A549 (cell line): ENCODE data around the gene CALR3. TPM values are rescaled to one million over a fixed set of nuclear protein-coding genes. Genes with fewer than 3 reads are reported as not detected.

Source experiments
- ATAC-seq, 2 experiments: fragments of 200-7000 bp in 1 of 2; fragments of >200 bp in 1 of 2; cut with Nextera tagmentation in 1 of 2; cut with Tn5 transposase in 1 of 2; 3 replicates each; pipeline versions ENCODE4 v1.8.0 to v1.9.1; 2018 to 2020; ENCODE audit warnings: mild to moderate bottlenecking in 1 of 2, moderate library complexity in 1 of 2
- CTCF ChIA-PET: fragments of 300-600 bp; sonication (Branson Sonifier 250); formaldehyde crosslinking; extraction: SDS; loops from one replicate; lab custom pipeline; 2021; ENCODE audit warnings: antibody characterized with exemption, inconsistent platforms; lab: Yijun Ruan, JAX
- POLR2A ChIA-PET: fragments of 350-600 bp; formaldehyde crosslinking; extraction: SDS; loops from one replicate; lab custom pipeline; 2021; ENCODE audit warnings: antibody characterized with exemption, inconsistent platforms; lab: Yijun Ruan, JAX
- DNase-seq, 2 experiments: peaks; one replicate each; pipeline versions ENCODE4 v3.0.0 to v3.0.0-alpha.2; 2011 to 2016; ENCODE audit warnings: low read depth in 1 of 2, low spot score in 1 of 2
- FAIRE-seq: peaks from 2 replicates; lab custom pipeline; 2011; peaks lifted over from hg19 to GRCh38; lab: Jason Lieb, UNC
- H3K27ac ChIP-seq, 2 experiments: fragments of >200 bp; sonication (Bioruptor Twin); formaldehyde crosslinking; 3 replicates each; pipeline ENCODE4 v1.5.1; 2016 to 2017
- H3K4me1 ChIP-seq: fragments of >200 bp; sonication (Bioruptor Twin); formaldehyde crosslinking; 3 replicates; pipeline ENCODE4 v1.6.1; 2016
- H3K4me2 ChIP-seq: fragments of >200 bp; sonication (Bioruptor Twin); formaldehyde crosslinking; 3 replicates; pipeline ENCODE4 v1.6.1; 2016
- H3K4me3 ChIP-seq: fragments of >200 bp; sonication (Bioruptor Twin); formaldehyde crosslinking; 3 replicates; pipeline ENCODE4 v1.5.1; 2016
- H3K9me3 ChIP-seq: fragments of >200 bp; sonication (Bioruptor Twin); formaldehyde crosslinking; 3 replicates; pipeline ENCODE4 v1.6.1; 2016
- CBX2 ChIP-seq: fragments of 200-600 bp; sonication (generic); IDR thresholded peaks from 2 replicates; pipeline ENCODE4 v1.6.1; 2016; ENCODE audit warnings: low read depth, mild to moderate bottlenecking, borderline replicate concordance
- CBX8 ChIP-seq: fragments of 200-600 bp; sonication (generic); IDR thresholded peaks from 2 replicates; pipeline ENCODE4 v1.6.1; 2016
- CHD4 ChIP-seq: fragments of 200-600 bp; sonication (generic); IDR thresholded peaks from 2 replicates; pipeline ENCODE4 v1.6.1; 2016; ENCODE audit warnings: antibody characterized with exemption, mild to moderate bottlenecking, borderline replicate concordance
- EHF ChIP-seq: fragments of 250-450 bp; sonication (Bioruptor Pico); IDR thresholded peaks from 2 replicates; pipeline ENCODE4 v1.5.0; 2020; ENCODE audit warnings: mild to moderate bottlenecking
- EHMT2 ChIP-seq: fragments of 200-600 bp; sonication (generic); IDR thresholded peaks from 2 replicates; pipeline ENCODE4 v1.6.1; 2016; ENCODE audit warnings: antibody characterized with exemption, low read depth, mild to moderate bottlenecking, moderate library complexity
- FOSL2 ChIP-seq, 2 experiments: fragments of 450-650 bp in 1 of 2; fragments of >200 bp in 1 of 2; sonication (Bioruptor Twin) in 1 of 2; formaldehyde crosslinking; IDR thresholded peaks; 2 replicates each; pipeline versions ENCODE4 v1.5.0 to v1.6.1; 2016 to 2020; ENCODE audit warnings: mild to moderate bottlenecking in 1 of 2, moderate library complexity in 1 of 2
- HEYL ChIP-seq: fragments of 250-450 bp; sonication (Bioruptor Pico); IDR thresholded peaks from 2 replicates; pipeline ENCODE4 v1.8.0; 2021; ENCODE audit warnings: mild to moderate bottlenecking, moderate library complexity
- KDM1A ChIP-seq: fragments of 200-600 bp; sonication (generic); IDR thresholded peaks from 2 replicates; pipeline ENCODE4 v1.6.1; 2016; ENCODE audit warnings: low read depth, mild to moderate bottlenecking
- NR3C1 ChIP-seq: fragments of >200 bp; sonication (Bioruptor Twin); formaldehyde crosslinking; IDR thresholded peaks from 3 replicates; pipeline ENCODE4 v1.6.1; 2017
- RAD21 ChIP-seq, 2 experiments: fragments of >200 bp in 1 of 2; sonication (Bioruptor Twin) in 1 of 2; formaldehyde crosslinking in 1 of 2; IDR thresholded peaks in 1 of 2; conservative IDR thresholded peaks in 1 of 2; 2 replicates in 1 of 2; 3 replicates in 1 of 2; pipeline ENCODE4 v1.6.1; 2012 to 2018; ENCODE audit warnings: inconsistent platforms in 1 of 2
- RARB ChIP-seq: fragments of 250-450 bp; sonication (Bioruptor Pico); IDR thresholded peaks from 2 replicates; pipeline ENCODE4 v1.8.0; 2021; ENCODE audit warnings: mild to moderate bottlenecking, moderate library complexity
- ZFP36 ChIP-seq: fragments of 450-650 bp; IDR thresholded peaks from 2 replicates; pipeline ENCODE4 v1.6.1; 2014; ENCODE audit warnings: borderline replicate concordance; ENCODE audit not compliant: partially characterized antibody
- WGBS: methylation state at CpG from one replicate; pipeline ENCODE4 v1.1.6; 2017; ENCODE audit errors: missing lambda C conversion rate; 5-methylcytosine and 5-hydroxymethylcytosine counted together
- polyA plus RNA-seq, 4 experiments: library from polyadenylated mRNA; depleted of rRNA in 3 of 4; stranded (reverse); fragments of >200 nt; fragmentation: RNase III in 1 of 4; extraction: RNeasy Plus Mini Kit Qiagen cat#74134 plus additional on column Dnase treatment in 1 of 4; gene quantifications; 2 replicates in 3 of 4; 3 replicates in 1 of 4; pipeline ENCODE4 v1.2.3, GENCODE V29; 2011 to 2017
- TF ChIP-seq, protein P1 (sequence below): fragments of 250-450 bp; sonication (Bioruptor Pico); IDR thresholded peaks from 2 replicates; pipeline ENCODE4 v1.5.0; 2021; ENCODE audit warnings: mild to moderate bottlenecking, moderate library complexity, borderline replicate concordance
- TF ChIP-seq, protein P2 (sequence below): fragments of 250-450 bp; sonication (Bioruptor Pico); IDR thresholded peaks from 2 replicates; pipeline ENCODE4 v1.5.0; 2020; ENCODE audit warnings: low read depth, mild to moderate bottlenecking, moderate library complexity
- TF ChIP-seq, protein P3 (sequence below): fragments of >200 bp; sonication (Bioruptor Twin); formaldehyde crosslinking; IDR thresholded peaks from 3 replicates; pipeline ENCODE4 v1.6.1; 2016
- TF ChIP-seq, protein P4 (sequence below): fragments of >200 bp; sonication (Bioruptor Twin); formaldehyde crosslinking; IDR thresholded peaks from 2 replicates; pipeline ENCODE4 v1.6.1; 2016

Gene CALR3
- polyA plus RNA-seq, 2 of the 4 experiments (the other 2 are of a cell fraction), result 0.10 TPM; not detected in 1

DNA sequence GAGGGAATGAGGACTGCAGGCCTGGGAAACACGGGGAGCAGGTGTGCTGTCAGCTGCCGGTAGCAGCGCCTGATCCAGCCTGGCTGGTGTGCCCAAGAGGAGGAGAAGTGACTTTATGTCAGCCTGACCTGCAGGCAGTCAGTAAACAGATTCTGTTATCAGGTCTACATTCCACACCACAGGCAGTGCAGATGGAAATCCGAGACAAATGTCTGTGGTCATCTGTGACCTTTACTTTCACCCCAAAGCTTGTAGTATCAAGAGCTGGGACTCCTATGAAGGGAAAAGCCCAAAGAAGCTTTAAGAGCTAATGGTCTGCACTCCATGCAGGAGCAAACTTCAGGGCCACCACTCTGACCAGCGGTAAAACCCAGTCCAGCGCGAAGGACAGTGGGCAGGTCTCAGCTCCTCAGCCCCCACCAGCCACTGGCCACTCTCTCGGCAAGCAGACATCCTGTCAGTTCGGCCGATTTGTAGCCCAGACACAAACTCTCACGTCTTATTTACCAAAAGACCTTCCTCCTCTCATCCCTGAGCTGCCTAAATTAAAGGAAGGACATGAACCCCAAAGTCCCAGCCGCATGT, 31.9 kb downstream of the CALR3 start:
- Histone ChIP-seq H3K4me1 (peaks cover 18% of the 10 kb centered on the region), H3K4me3 (no peak overlapping the region), H3K9me3 (no peaks in the 10 kb centered on the region), H3K4me2 (no peak overlapping the region), H3K27ac (no peak overlapping the region)
- ChIA-PET CTCF (interaction anchor here (1.2 kb wide), 1 partner anchor 78 kb away, joined by 4 read pairs; no protein-coding TSS in a partner anchor), POLR2A (no interaction called here)
- DNase-seq (no peak), ATAC-seq (no peak), FAIRE-seq (no peak)
- 80% methylated on average over 11 of the region's 12 CpGs for WGBS
- TF ChIP-seq RAD21 (conservative IDR thresholded peaks at IDR 0.05 in 1 of 2, IDR thresholded peaks at IDR 0.05 in 1 of 2) (no peak), HEYL (CRISPR knock-in tag) (no peak), RARB (CRISPR knock-in tag) (no peak), NR3C1 (no peak), CBX8 (no peak)

DNA sequence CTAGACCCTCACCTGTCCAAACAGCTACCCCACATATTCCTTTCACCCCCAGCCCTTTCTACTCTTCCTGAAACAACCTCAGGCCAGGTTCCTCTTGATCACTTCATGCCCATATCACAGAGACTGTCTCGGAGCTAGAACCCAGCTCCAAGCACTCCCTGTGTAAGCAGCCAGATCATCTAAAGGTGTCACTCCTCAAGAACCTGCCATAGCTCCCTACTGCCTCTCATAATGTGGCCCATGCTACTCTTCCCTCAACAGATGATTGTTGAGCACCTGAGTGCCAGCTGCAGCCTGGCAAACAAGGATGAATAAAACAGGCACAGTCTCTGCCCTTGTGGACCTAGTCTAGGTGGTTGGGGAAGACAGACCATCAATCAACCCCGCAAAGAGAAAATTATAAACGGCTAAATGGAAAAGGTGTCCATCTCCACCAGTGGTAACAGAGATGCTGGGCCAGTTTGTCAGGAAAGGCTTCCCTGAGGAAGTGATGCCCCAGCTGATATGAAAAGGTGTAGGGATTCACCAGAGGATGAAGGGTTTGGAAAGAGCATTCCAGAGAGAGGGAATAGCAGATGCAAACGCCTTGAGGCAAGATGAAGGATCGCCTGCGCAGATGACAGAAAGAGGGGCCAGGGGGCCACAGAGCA, 32.5 kb downstream of the CALR3 start:
- FAIRE-seq, result no peak
- Histone ChIP-seq H3K4me3 (no peak overlapping the region), H3K27ac (peak overlapping the region in 1 of 2 experiments; percentile 38; a peak in 1 of 6 replicates), H3K4me1 (peaks cover 19% of the 10 kb centered on the region)
- CTCF ChIA-PET, result interaction anchor here (1.2 to 1.3 kb wide), 2 partner anchors 20 to 77 kb away, joined by 3 to 4 read pairs; no protein-coding TSS in a partner anchor
- ATAC-seq, result no peak
- TF ChIP-seq ZFP36, result peak; percentile 65
- TF ChIP-seq EHF (CRISPR knock-in tag), result no peak
- TF ChIP-seq, protein P1, sequence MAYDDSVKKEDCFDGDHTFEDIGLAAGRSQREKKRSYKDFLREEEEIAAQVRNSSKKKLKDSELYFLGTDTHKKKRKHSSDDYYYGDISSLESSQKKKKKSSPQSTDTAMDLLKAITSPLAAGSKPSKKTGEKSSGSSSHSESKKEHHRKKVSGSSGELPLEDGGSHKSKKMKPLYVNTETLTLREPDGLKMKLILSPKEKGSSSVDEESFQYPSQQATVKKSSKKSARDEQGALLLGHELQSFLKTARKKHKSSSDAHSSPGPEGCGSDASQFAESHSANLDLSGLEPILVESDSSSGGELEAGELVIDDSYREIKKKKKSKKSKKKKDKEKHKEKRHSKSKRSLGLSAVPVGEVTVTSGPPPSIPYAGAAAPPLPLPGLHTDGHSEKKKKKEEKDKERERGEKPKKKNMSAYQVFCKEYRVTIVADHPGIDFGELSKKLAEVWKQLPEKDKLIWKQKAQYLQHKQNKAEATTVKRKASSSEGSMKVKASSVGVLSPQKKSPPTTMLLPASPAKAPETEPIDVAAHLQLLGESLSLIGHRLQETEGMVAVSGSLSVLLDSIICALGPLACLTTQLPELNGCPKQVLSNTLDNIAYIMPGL (CRISPR knock-in tag), result no peak
- TF ChIP-seq, protein P2, sequence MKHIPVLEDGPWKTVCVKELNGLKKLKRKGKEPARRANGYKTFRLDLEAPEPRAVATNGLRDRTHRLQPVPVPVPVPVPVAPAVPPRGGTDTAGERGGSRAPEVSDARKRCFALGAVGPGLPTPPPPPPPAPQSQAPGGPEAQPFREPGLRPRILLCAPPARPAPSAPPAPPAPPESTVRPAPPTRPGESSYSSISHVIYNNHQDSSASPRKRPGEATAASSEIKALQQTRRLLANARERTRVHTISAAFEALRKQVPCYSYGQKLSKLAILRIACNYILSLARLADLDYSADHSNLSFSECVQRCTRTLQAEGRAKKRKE (CRISPR knock-in tag), result no peak
- TF ChIP-seq, protein P3, sequence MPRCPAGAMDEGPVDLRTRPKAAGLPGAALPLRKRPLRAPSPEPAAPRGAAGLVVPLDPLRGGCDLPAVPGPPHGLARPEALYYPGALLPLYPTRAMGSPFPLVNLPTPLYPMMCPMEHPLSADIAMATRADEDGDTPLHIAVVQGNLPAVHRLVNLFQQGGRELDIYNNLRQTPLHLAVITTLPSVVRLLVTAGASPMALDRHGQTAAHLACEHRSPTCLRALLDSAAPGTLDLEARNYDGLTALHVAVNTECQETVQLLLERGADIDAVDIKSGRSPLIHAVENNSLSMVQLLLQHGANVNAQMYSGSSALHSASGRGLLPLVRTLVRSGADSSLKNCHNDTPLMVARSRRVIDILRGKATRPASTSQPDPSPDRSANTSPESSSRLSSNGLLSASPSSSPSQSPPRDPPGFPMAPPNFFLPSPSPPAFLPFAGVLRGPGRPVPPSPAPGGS, result no peak
- no peak for TF ChIP-seq CBX2
- TF ChIP-seq NR3C1, result no peak
- TF ChIP-seq, all 56 proteins: peak for 1
- H3K4me2 ChIP-seq, result peak overlapping the region; percentile 23; the same call in 1 of the 3 replicates
- no peaks in the 10 kb centered on the region for H3K9me3 ChIP-seq
- POLR2A ChIA-PET, result no interaction called here
- no peak for DNase-seq
- WGBS, result 91% methylated on average over 6 of the region's 6 CpGs

DNA sequence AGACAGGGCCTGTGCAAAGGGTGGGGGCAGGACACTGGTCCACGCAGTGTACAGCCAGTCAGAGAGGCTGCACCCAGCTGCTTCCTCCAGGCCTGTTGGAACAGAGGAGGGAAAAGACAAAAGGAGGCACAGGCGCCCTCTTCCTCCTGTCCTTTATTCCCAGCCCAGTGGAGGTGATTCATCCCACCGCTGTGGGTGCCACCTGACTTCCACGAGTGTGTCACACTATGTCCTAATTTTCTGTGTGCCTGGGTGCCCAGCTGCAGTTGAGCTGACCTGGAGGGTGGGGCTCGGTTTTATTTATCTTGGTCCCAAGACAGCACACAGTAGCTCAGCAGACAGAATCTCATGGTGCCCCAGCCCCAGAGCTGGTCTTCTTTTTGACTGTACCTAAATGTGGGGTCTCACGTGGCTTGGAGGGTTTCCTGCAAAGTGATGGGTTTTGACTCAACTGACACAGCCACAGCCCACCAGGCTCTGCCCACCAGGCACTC, 33.2 kb downstream of the CALR3 start:
- H3K4me1 ChIP-seq, result peaks cover 26% of the 10 kb centered on the region
- DNase-seq, result no peak
- ChIA-PET CTCF (interaction anchor here (0.9 to 1.3 kb wide), 2 partner anchors 14 to 20 kb away, joined by 3 read pairs; no protein-coding TSS in a partner anchor), POLR2A (no interaction called here)
- H3K4me3 ChIP-seq, result no peak overlapping the region
- H3K9me3 ChIP-seq, result no peaks in the 10 kb centered on the region
- TF ChIP-seq EHMT2 (no peak), FOSL2 (IDR thresholded peaks at IDR 0.05) (no peak), FOSL2 (CRISPR knock-in tag; IDR thresholded peaks at IDR 0.05) (peak; percentile 21; the same call in 1 of the 2 replicates), CHD4 (no peak), KDM1A (no peak)
- TF ChIP-seq, protein P4, sequence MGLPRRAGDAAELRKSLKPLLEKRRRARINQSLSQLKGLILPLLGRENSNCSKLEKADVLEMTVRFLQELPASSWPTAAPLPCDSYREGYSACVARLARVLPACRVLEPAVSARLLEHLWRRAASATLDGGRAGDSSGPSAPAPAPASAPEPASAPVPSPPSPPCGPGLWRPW, result no peak
- TF ChIP-seq, protein P3, result no peak
- H3K4me2 ChIP-seq, result peak overlapping the region; percentile 23; the same call in 2 of the 3 replicates
- 42% methylated on average over 6 of the region's 6 CpGs for WGBS
- FAIRE-seq, result no peak
- peak overlapping the region; percentile 38 to 43; a peak in 2 of 6 replicates for H3K27ac ChIP-seq
- peak; percentile 20 to 62; a peak in 1 of 6 replicates for ATAC-seq
